ENCODE data around the gene MSL3B.

MSL3B gene

GRCh38 chr2:233821709-233822100, 46.5 kb downstream of the MSL3B start:
- no peak overlapping the region for H3K4me3 ChIP-seq (ENCODE audit: low read depth, low read length)
- no peak for TF ChIP-seq MAX (IDR thresholded peaks at IDR 0.05; ENCODE audit: low read depth, low read length)
- no peak for DNase-seq (ENCODE audit: low read depth)

GRCh38 chr2:233821196-233821595, 47.0 kb downstream of the MSL3B start:
- TF ChIP-seq CTCF (IDR thresholded peaks at IDR 0.05; ENCODE audit: low read depth, low read length) (no peak), POLR2A (IDR thresholded peaks at IDR 0.05; ENCODE audit: extremely low read depth, insufficient read length) (no peak), MAX (IDR thresholded peaks at IDR 0.05; ENCODE audit: low read depth, low read length) (no peak), MYC (IDR thresholded peaks at IDR 0.05; ENCODE audit: low read depth, low read length) (no peak)
- no peak overlapping the region for H3K4me3 ChIP-seq (ENCODE audit: low read depth, low read length)
- DNase-seq (ENCODE audit: low read depth), result no peak

GRCh38 chr2:233820774-233821105, 47.4 kb downstream of the MSL3B start:
- H3K4me3 ChIP-seq (ENCODE audit: low read depth, low read length), result no peak overlapping the region
- no peak for DNase-seq (ENCODE audit: low read depth)
- no peak for TF ChIP-seq MAX (IDR thresholded peaks at IDR 0.05; ENCODE audit: low read depth, low read length)
- no peak for TF ChIP-seq CTCF (IDR thresholded peaks at IDR 0.05; ENCODE audit: low read depth, low read length)
- TF ChIP-seq MYC (IDR thresholded peaks at IDR 0.05; ENCODE audit: low read depth, low read length), result no peak
- no peak for TF ChIP-seq POLR2A (IDR thresholded peaks at IDR 0.05; ENCODE audit: extremely low read depth, insufficient read length)

GRCh38 chr2:233819884-233820773, 48.1 kb downstream of the MSL3B start:
- no peak overlapping the region for H3K4me3 ChIP-seq (ENCODE audit: low read depth, low read length)
- TF ChIP-seq CTCF (IDR thresholded peaks at IDR 0.05; ENCODE audit: low read depth, low read length), result no peak
- no peak for TF ChIP-seq POLR2A (IDR thresholded peaks at IDR 0.05; ENCODE audit: extremely low read depth, insufficient read length)
- no peak for TF ChIP-seq MAX (IDR thresholded peaks at IDR 0.05; ENCODE audit: low read depth, low read length)
- no peak for TF ChIP-seq MYC (IDR thresholded peaks at IDR 0.05; ENCODE audit: low read depth, low read length)
- no peak for DNase-seq (ENCODE audit: low read depth)

DNA sequence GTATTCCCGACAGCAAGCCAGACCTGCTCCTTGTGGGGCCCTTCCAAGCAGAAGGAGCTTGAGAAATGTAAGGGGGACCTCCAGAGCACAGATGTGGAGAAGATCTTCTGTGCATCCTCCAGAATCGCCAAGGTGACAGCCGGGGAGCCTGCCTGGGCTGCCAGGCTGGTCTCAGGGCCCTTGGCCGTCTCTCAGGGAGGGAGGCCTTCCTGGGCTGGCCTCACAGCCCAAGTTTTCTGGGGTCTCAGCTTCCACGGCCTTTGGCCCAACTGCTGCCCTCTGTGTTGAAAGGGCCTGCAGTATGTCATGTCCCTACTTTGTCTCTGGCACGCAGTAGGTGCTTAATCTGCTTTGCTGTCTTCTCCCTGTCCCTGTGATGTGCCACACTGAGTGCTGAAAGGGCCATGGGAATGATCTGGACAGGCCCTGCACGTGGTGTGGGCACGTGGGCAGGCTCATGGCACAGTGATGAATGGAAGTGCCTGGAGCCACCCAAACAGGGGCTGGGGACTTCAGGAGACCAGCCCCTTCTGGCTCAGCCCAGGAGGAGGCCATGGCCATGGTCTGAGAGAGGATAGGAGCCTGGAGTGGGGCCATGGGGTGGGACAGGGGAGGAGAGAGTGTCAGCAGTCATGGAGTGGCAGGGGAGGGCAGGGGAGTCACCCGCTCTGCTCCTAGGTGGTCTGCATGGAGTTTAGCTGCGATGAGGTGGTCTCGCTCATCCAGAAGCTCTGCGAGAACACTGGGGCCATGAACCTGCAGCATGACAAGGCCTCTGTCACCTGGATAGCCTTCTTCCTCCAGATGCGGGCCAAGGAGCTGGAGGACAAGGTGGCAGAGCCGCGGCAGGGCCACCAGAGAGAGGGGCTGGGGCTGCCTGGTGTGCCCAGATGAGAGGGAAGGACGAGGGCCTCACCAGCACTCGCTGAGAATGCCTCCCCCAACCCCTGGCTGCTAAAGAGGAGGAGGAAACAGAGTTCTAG, 49.3 kb downstream of the MSL3B start:
- no peak overlapping the region for H3K4me3 ChIP-seq (ENCODE audit: low read depth, low read length)
- TF ChIP-seq MAX (IDR thresholded peaks at IDR 0.05; ENCODE audit: low read depth, low read length), result no peak
- DNase-seq (ENCODE audit: low read depth), result no peak

DNA sequence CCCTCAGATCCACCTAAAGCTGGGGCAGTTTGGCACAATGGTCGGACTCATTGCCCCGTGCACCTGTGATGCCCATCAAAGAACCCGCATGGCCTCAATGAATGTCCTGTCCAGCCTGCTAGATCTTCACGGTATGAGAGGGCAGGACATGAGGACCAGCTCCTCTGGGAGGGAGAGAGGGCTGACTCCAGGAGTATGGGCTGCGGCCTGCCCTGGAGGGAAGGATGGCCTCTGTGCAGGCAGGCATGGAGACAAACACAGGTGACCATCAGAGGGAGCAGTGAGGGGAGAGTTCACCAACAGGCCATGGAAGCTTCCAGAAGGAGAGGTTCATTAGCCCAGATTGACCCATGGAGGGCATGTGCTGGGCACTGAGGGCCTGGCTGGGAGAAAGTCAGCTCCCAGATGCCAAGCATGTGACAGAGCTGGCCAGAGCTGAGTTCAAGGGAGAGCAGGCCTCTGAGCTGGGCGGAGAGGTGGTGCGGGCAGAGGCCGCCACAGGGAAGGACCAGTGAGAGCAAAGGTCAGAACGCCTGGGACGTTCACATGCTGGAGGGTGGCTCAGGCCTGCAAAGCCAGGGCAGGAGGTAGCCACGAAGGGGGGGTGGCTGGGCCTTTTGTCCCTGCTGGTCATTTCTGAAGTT, 50.1 kb downstream of the MSL3B start:
- no peak for DNase-seq (ENCODE audit: low read depth)
- H3K4me3 ChIP-seq (ENCODE audit: low read depth, low read length), result no peak overlapping the region
- TF ChIP-seq MYC (IDR thresholded peaks at IDR 0.05; ENCODE audit: low read depth, low read length) (no peak), CTCF (IDR thresholded peaks at IDR 0.05; ENCODE audit: low read depth, low read length) (no peak), MAX (IDR thresholded peaks at IDR 0.05; ENCODE audit: low read depth, low read length) (no peak), POLR2A (IDR thresholded peaks at IDR 0.05; ENCODE audit: extremely low read depth, insufficient read length) (no peak)
